Chondrocyte (in vitro differentiated cells): ENCODE results near the gene FOXP1. TPM values are rescaled to one million over a fixed set of nuclear protein-coding genes. Genes with fewer than 3 reads are reported as not detected.

ENCODE experiments used
- DNase-seq: peaks from one replicate; pipeline ENCODE4 v3.0.0; 2021; ENCODE audit warnings: mixed read lengths, low spot score
- H3K27ac Mint-ChIP-seq: one replicate; pipeline ENCODE4 v1.8.0; 2021; ENCODE audit warnings: mild to moderate bottlenecking, moderate library complexity, mixed read lengths; ENCODE audit not compliant: unreplicated experiment
- H3K27me3 Mint-ChIP-seq: 2 replicates; pipeline ENCODE4 v1.8.0; 2021; ENCODE audit warnings: low read depth, mixed read lengths
- H3K36me3 Mint-ChIP-seq: 2 replicates; pipeline ENCODE4 v1.8.0; 2021; ENCODE audit warnings: low read depth, mixed read lengths
- H3K4me1 Mint-ChIP-seq: 2 replicates; pipeline ENCODE4 v1.8.0; 2021; ENCODE audit warnings: low read depth, mild to moderate bottlenecking, mixed read lengths
- H3K4me3 Mint-ChIP-seq: one replicate; pipeline ENCODE4 v1.8.0; 2021; ENCODE audit warnings: mild to moderate bottlenecking, moderate library complexity, mixed read lengths; ENCODE audit not compliant: unreplicated experiment
- H3K9me3 Mint-ChIP-seq: 2 replicates; pipeline ENCODE4 v1.8.0; 2021; ENCODE audit warnings: low read depth, mixed read lengths
- total RNA-seq: library from RNA; stranded (reverse); gene quantifications from 3 replicates; pipeline ENCODE4 v1.2.1, GENCODE V29; 2021
- TF ChIP-seq, protein P1 (sequence below): fragments of 200-600 bp; sonication (generic); IDR thresholded peaks from 2 replicates; pipeline ENCODE4 v1.5.0; 2021; ENCODE audit warnings: antibody characterized with exemption, mild to moderate bottlenecking, moderate library complexity

FOXP1 gene
- total RNA-seq, 1 donor from 2014 or later, result 206 TPM

- DNase-seq, result no peak
- no peak overlapping the region for H3K4me3 Mint-ChIP-seq
- H3K9me3 Mint-ChIP-seq, result no peaks in the 10 kb centered on the region
- peaks cover 2% of the 10 kb centered on the region for H3K36me3 Mint-ChIP-seq
- TF ChIP-seq, protein P1, sequence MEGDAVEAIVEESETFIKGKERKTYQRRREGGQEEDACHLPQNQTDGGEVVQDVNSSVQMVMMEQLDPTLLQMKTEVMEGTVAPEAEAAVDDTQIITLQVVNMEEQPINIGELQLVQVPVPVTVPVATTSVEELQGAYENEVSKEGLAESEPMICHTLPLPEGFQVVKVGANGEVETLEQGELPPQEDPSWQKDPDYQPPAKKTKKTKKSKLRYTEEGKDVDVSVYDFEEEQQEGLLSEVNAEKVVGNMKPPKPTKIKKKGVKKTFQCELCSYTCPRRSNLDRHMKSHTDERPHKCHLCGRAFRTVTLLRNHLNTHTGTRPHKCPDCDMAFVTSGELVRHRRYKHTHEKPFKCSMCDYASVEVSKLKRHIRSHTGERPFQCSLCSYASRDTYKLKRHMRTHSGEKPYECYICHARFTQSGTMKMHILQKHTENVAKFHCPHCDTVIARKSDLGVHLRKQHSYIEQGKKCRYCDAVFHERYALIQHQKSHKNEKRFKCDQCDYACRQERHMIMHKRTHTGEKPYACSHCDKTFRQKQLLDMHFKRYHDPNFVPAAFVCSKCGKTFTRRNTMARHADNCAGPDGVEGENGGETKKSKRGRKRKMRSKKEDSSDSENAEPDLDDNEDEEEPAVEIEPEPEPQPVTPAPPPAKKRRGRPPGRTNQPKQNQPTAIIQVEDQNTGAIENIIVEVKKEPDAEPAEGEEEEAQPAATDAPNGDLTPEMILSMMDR, result no peak
- peaks cover 47% of the 10 kb centered on the region for H3K4me1 Mint-ChIP-seq
- H3K27me3 Mint-ChIP-seq, result no peaks in the 10 kb centered on the region
- H3K27ac Mint-ChIP-seq, result no peak overlapping the region
Observed at GRCh38 chr3:71138410-71138809, 445.1 kb downstream of the FOXP1 start.

- Mint-ChIP-seq H3K4me3 (no peak overlapping the region), H3K36me3 (peaks cover 2% of the 10 kb centered on the region), H3K27me3 (no peaks in the 10 kb centered on the region), H3K27ac (no peak overlapping the region), H3K9me3 (no peaks in the 10 kb centered on the region), H3K4me1 (peaks cover 58% of the 10 kb centered on the region)
- TF ChIP-seq, protein P1, result no peak
- DNase-seq, result no peak
Observed at GRCh38 chr3:71136276-71136675, 447.3 kb downstream of the FOXP1 start.

DNA sequence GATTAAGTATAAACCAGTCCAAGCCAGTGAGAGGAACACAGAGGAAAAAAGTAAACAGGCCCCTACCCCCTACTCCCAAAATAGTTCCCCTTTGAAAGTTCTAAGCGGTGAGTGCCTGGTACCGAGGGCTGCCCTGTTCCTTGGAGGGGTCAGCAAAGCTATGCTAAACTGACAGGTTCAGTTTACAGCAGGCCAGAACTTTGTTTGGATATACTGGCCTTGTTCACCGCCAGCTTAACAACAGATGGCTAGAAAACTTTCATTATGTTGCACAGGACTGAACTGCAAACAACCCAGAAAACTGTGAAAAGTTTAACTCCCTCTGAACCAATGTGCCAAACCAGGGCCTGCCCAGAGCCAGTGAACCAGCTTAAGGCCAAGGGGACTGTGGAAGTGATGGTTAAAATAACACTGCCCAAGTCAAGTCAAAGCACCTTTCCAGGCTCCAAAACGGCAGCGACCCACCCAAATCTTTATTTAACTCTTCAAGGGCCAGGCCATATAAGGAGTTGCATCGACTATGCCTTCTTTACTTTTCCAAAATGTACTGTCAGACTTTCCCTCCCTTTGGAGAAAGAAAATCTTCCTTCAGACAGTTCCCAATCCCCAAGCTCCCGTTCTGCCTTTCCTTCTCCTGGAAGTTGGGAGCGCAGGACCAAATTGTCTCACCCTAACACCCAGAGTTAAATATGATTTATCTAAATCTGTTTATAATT lies 448.0 kb downstream of the FOXP1 start:
- TF ChIP-seq, protein P1, result no peak
- Mint-ChIP-seq H3K36me3 (peaks cover 2% of the 10 kb centered on the region), H3K27ac (peak overlapping the region; percentile 82), H3K4me1 (peaks cover 61% of the 10 kb centered on the region), H3K27me3 (no peaks in the 10 kb centered on the region), H3K9me3 (no peaks in the 10 kb centered on the region), H3K4me3 (no peak overlapping the region)
- no peak for DNase-seq

- Mint-ChIP-seq H3K9me3 (no peaks in the 10 kb centered on the region), H3K36me3 (peaks cover under 1% of the 10 kb centered on the region), H3K27me3 (no peaks in the 10 kb centered on the region), H3K4me1 (peaks cover 63% of the 10 kb centered on the region), H3K27ac (peak overlapping the region; percentile 82), H3K4me3 (no peak overlapping the region)
- no peak for DNase-seq
- TF ChIP-seq, protein P1, result no peak
Observed at GRCh38 chr3:71134521-71134920, 449.0 kb downstream of the FOXP1 start.

DNA sequence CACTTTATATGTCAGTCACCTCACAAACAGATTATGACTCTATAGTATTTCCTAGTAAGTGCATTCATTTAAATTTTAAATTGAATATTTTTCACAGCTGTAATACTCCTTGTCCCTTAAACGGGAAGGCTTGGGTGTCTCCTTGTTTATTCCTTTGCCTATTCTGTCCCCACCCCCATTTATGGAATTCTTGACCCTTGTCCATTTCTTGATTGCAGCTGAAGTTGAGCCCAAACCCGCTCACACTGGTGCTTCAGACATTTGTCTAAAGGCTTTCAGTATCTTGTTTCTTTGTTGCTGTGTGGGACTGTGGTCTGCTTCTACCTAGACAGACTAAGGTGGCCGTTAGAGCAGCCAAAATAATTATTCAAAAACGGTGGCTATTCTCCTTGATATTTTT lies 449.7 kb downstream of the FOXP1 start:
- H3K27me3 Mint-ChIP-seq, result no peaks in the 10 kb centered on the region
- peaks cover 66% of the 10 kb centered on the region for H3K4me1 Mint-ChIP-seq
- no peak overlapping the region for H3K4me3 Mint-ChIP-seq
- no peak for DNase-seq
- no peaks in the 10 kb centered on the region for H3K36me3 Mint-ChIP-seq
- TF ChIP-seq, protein P1, result no peak
- H3K9me3 Mint-ChIP-seq, result no peaks in the 10 kb centered on the region
- H3K27ac Mint-ChIP-seq, result peak overlapping the region; percentile 82
